CD4-positive, alpha-beta T cell treated with Interleukin-4 for 1 hour (primary cell): ENCODE data around the gene NTN3.
"Not testable (repeated sequence)": the region's sequence is repeated elsewhere in the genome, so short reads cannot be mapped to it uniquely, and the experiment has no call there.

Experiments
- DNase-seq, 2 donors: peaks; one replicate each; pipeline ENCODE4 v3.0.0-alpha.2; 2020 to 2022

The NTN3 gene

GRCh38 chr16:2441143-2441804 lies 29.8 kb upstream of the NTN3 start:
- not testable (repeated sequence) for DNase-seq

- DNase-seq: no peak
These were observed 27.5 kb upstream of the NTN3 start for GRCh38 chr16:2443555-2443954.

- no peak for DNase-seq
These were observed 23.0 kb upstream of the NTN3 start for GRCh38 chr16:2447920-2448583.

- no peak for DNase-seq
These were observed 22.0 kb upstream of the NTN3 start for GRCh38 chr16:2449118-2449517.

GRCh38 chr16:2450535-2450934 lies 20.6 kb upstream of the NTN3 start:
- DNase-seq: no peak

- DNase-seq: no peak
These were observed 20.1 kb upstream of the NTN3 start for GRCh38 chr16:2450975-2451381.

- no peak for DNase-seq
These were observed 19.2 kb upstream of the NTN3 start for GRCh38 chr16:2451851-2452320.

GRCh38 chr16:2452650-2453049 lies 18.4 kb upstream of the NTN3 start:
- no peak for DNase-seq

- DNase-seq: no peak
These were observed 15.8 kb upstream of the NTN3 start for GRCh38 chr16:2455081-2455845.

- no peak for DNase-seq
These were observed 14.4 kb upstream of the NTN3 start for GRCh38 chr16:2456551-2457153.

- no peak for DNase-seq
These were observed 13.8 kb upstream of the NTN3 start for GRCh38 chr16:2457267-2457666.

- no peak for DNase-seq
These were observed 13.2 kb upstream of the NTN3 start for GRCh38 chr16:2457946-2458345.

GRCh38 chr16:2458887-2459646 lies 12.0 kb upstream of the NTN3 start:
- DNase-seq: no peak

GRCh38 chr16:2459647-2460390 lies 11.3 kb upstream of the NTN3 start, which contains the start of gene TEDC2:
Gene TEDC2 (plus strand): TSS chr16:2460109. CDS start chr16:2460145, 36 bp downstream.
- peak; percentile 96 to 97 for DNase-seq

GRCh38 chr16:2460391-2460713 lies 10.7 kb upstream of the NTN3 start:
- DNase-seq: no peak

- DNase-seq: no peak
These were observed 10.2 kb upstream of the NTN3 start for GRCh38 chr16:2460916-2461315.

GRCh38 chr16:2462031-2462866 lies 8.8 kb upstream of the NTN3 start:
- DNase-seq: no peak

- DNase-seq: no peak
These were observed 6.8 kb upstream of the NTN3 start for GRCh38 chr16:2464333-2464732.

GRCh38 chr16:2465653-2466415 lies 5.3 kb upstream of the NTN3 start:
- DNase-seq: no peak
